ENCODE data around the gene KRT20. TPM values are rescaled to one million over a fixed set of nuclear protein-coding genes. Genes with fewer than 3 reads are reported as not detected.
A peak's percentile ranks its signal among the peaks of the same experiment; 100 is the strongest.

Gene KRT20
- total and polyA plus RNA-seq, 9 of the 15 experiments (the other 6 are each of a cell fraction or from before 2014, with no cell fraction given), result 0.44 TPM; not detected in 8

DNA sequence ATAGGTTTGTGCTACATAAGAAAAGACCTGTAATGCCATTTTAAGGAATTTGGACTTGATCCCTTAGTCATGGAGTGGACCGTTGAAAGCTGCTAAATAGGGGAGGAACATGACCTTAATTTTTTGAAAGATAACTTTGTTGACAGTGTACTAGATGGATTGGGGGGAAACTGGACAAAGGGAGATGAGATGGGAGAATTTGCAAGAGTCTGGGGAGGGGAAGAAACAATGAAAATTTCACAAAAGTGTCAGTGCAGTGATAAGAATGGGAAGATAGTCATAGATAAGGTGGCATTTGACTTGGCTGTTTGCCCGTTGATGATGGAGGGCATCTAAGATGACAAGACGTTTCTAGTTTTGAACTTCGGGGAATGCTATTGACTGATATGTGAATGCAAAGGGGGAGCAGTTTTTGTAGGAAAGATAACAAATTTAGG is 40.4 kb downstream of the KRT20 start (continued):
- TF ChIP-seq, protein P1, sequence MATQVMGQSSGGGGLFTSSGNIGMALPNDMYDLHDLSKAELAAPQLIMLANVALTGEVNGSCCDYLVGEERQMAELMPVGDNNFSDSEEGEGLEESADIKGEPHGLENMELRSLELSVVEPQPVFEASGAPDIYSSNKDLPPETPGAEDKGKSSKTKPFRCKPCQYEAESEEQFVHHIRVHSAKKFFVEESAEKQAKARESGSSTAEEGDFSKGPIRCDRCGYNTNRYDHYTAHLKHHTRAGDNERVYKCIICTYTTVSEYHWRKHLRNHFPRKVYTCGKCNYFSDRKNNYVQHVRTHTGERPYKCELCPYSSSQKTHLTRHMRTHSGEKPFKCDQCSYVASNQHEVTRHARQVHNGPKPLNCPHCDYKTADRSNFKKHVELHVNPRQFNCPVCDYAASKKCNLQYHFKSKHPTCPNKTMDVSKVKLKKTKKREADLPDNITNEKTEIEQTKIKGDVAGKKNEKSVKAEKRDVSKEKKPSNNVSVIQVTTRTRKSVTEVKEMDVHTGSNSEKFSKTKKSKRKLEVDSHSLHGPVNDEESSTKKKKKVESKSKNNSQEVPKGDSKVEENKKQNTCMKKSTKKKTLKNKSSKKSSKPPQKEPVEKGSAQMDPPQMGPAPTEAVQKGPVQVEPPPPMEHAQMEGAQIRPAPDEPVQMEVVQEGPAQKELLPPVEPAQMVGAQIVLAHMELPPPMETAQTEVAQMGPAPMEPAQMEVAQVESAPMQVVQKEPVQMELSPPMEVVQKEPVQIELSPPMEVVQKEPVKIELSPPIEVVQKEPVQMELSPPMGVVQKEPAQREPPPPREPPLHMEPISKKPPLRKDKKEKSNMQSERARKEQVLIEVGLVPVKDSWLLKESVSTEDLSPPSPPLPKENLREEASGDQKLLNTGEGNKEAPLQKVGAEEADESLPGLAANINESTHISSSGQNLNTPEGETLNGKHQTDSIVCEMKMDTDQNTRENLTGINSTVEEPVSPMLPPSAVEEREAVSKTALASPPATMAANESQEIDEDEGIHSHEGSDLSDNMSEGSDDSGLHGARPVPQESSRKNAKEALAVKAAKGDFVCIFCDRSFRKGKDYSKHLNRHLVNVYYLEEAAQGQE (IDR thresholded peaks at IDR 0.05; ENCODE audit: borderline replicate concordance), result no peak
- TF ChIP-seq, protein P1 (CRISPR knock-in tag; IDR thresholded peaks at IDR 0.05; ENCODE audit: low read depth), result no peak
- TF ChIP-seq, protein P2, sequence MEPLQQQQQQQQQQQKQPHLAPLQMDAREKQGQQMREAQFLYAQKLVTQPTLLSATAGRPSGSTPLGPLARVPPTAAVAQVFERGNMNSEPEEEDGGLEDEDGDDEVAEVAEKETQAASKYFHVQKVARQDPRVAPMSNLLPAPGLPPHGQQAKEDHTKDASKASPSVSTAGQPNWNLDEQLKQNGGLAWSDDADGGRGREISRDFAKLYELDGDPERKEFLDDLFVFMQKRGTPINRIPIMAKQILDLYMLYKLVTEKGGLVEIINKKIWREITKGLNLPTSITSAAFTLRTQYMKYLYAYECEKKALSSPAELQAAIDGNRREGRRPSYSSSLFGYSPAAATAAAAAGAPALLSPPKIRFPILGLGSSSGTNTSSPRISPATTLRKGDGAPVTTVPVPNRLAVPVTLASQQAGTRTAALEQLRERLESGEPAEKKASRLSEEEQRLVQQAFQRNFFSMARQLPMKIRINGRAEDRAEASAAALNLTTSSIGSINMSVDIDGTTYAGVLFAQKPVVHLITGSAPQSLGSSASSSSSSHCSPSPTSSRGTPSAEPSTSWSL (CRISPR knock-in tag; IDR thresholded peaks at IDR 0.05; ENCODE audit: borderline replicate concordance), result no peak
- TF ChIP-seq STAT5B (CRISPR knock-in tag; IDR thresholded peaks at IDR 0.05) (no peak), EHMT2 (IDR thresholded peaks at IDR 0.05) (peak; percentile 66; the same call in 1 of the 2 replicates), ZNF133 (CRISPR knock-in tag; IDR thresholded peaks at IDR 0.05) (no peak), FOXA1 (IDR thresholded peaks at IDR 0.05; ENCODE audit: borderline replicate concordance) (no peak), ILK (tag; IDR thresholded peaks at IDR 0.05; ENCODE audit: borderline replicate concordance, low read depth) (no peak), ZNF589 (CRISPR knock-in tag; IDR thresholded peaks at IDR 0.05; ENCODE audit: low read depth) (no peak), TAF9B (IDR thresholded peaks at IDR 0.05; ENCODE audit: partially characterized antibody) (no peak), SOX6 (IDR thresholded peaks at IDR 0.05) (peak; percentile 96), MTA3 (IDR thresholded peaks at IDR 0.05; ENCODE audit: borderline replicate concordance) (peak; percentile 49; the same call in 1 of the 2 replicates), MCM7 (IDR thresholded peaks at IDR 0.05) (no peak), ZNF316 (IDR thresholded peaks at IDR 0.05) (peak; percentile 31; the same call in 1 of the 2 replicates), TBL1XR1 (IDR thresholded peaks at IDR 0.05; ENCODE audit: low read length in 2 of 2) (0 out of 4 replicates have a peak, but pooled peaks of 1 of the 2 experiments have one; percentile 18), ZNF274 (IDR thresholded peaks at IDR 0.05; ENCODE audit: borderline replicate concordance, low read depth, low read length) (no peak)
- TF ChIP-seq, protein P3, sequence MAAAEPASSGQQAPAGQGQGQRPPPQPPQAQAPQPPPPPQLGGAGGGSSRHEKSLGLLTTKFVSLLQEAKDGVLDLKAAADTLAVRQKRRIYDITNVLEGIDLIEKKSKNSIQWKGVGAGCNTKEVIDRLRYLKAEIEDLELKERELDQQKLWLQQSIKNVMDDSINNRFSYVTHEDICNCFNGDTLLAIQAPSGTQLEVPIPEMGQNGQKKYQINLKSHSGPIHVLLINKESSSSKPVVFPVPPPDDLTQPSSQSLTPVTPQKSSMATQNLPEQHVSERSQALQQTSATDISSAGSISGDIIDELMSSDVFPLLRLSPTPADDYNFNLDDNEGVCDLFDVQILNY (CRISPR knock-in tag; IDR thresholded peaks at IDR 0.05), result no peak
- TF ChIP-seq, protein P4, sequence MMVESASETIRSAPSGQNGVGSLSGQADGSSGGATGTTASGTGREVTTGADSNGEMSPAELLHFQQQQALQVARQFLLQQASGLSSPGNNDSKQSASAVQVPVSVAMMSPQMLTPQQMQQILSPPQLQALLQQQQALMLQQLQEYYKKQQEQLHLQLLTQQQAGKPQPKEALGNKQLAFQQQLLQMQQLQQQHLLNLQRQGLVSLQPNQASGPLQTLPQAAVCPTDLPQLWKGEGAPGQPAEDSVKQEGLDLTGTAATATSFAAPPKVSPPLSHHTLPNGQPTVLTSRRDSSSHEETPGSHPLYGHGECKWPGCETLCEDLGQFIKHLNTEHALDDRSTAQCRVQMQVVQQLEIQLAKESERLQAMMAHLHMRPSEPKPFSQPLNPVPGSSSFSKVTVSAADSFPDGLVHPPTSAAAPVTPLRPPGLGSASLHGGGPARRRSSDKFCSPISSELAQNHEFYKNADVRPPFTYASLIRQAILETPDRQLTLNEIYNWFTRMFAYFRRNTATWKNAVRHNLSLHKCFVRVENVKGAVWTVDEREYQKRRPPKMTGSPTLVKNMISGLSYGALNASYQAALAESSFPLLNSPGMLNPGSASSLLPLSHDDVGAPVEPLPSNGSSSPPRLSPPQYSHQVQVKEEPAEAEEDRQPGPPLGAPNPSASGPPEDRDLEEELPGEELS (CRISPR knock-in tag; IDR thresholded peaks at IDR 0.05; ENCODE audit: borderline replicate concordance), result no peak
